GM12892 (cell line): ENCODE measurements around the gene ADGRB3.

Source experiments
- DNase-seq: peaks from one replicate; pipeline ENCODE4 v3.0.0; 2011; ENCODE audit not compliant: insufficient read length
- FAIRE-seq: peaks from 2 replicates; lab custom pipeline; 2011; peaks lifted over from hg19 to GRCh38; lab: Jason Lieb, UNC
- POLR2A ChIP-seq: IDR thresholded peaks from 2 replicates; pipeline ENCODE4 v1.6.1; 2011; ENCODE audit warnings: low read depth, low read length, control low read depth
- POLR2AphosphoS5 ChIP-seq: IDR thresholded peaks from 2 replicates; pipeline ENCODE4 v1.6.1; 2011; ENCODE audit warnings: low read depth, low read length, control low read depth
- TAF1 ChIP-seq: IDR thresholded peaks from 2 replicates; pipeline ENCODE4 v1.6.1; 2011; ENCODE audit warnings: low read depth, mild to moderate bottlenecking, control low read depth, low read length, borderline replicate concordance

ADGRB3 gene

DNA sequence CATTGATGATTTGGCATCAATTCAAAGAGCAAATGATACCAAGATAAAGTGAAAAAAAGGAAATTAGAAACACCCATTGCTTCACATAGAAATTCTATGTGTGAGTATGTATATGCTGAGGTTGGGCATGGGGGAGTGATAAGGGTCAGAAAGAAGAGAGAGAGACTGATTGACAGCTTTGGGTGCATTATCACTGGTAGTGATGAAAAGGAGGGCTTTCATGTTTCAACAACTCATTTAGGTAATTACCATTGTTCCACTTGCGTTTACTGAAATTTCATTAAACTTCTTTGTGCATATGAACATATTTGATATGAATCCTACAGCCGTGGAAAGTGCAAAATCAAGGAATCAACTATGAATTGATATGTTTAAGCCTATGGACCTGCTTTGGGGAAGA, 84.7 kb downstream of the ADGRB3 start:
- FAIRE-seq, result no peak
- no peak for DNase-seq
- no peak for TF ChIP-seq POLR2A
- TF ChIP-seq POLR2AphosphoS5, result no peak
- no peak for TF ChIP-seq TAF1

GRCh38 chr6:68722891-68723527, 87.9 kb downstream of the ADGRB3 start:
- no peak for TF ChIP-seq POLR2A
- no peak for TF ChIP-seq POLR2AphosphoS5
- TF ChIP-seq TAF1, result no peak
- FAIRE-seq, result no peak
- no peak for DNase-seq

DNA sequence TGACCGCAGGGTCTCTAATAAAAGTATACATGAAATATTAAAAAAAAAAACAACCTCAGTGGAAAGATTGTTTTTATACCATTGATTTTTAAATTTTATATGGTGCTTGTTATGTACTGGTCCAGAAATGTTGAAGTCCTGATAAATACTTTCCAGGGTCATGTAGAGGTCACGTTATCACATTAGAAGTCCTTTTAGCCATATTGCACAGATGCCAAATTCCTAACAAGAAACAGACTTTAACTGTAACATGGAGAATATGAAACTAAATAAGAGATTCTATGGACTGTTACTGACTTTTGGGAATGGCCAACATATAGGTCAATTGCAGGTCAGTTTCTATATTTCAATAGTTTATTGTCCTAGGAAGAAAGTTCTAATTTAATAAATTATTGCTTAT, 89.0 kb downstream of the ADGRB3 start:
- no peak for FAIRE-seq

GRCh38 chr6:68726337-68726736, 91.3 kb downstream of the ADGRB3 start:
- DNase-seq (no peak), FAIRE-seq (no peak)
- TF ChIP-seq POLR2AphosphoS5, result no peak
- no peak for TF ChIP-seq POLR2A
- no peak for TF ChIP-seq TAF1

More for the DNA sequence above, 89.0 kb downstream of the ADGRB3 start:
- no peak for DNase-seq
- no peak for TF ChIP-seq POLR2AphosphoS5
- no peak for TF ChIP-seq TAF1
- TF ChIP-seq POLR2A, result no peak

- TF ChIP-seq POLR2AphosphoS5, result no peak
- no peak for TF ChIP-seq TAF1
- no peak for TF ChIP-seq POLR2A
- no peak for DNase-seq
- FAIRE-seq, result no peak
Observed at GRCh38 chr6:68726992-68727391, 91.9 kb downstream of the ADGRB3 start.

DNA sequence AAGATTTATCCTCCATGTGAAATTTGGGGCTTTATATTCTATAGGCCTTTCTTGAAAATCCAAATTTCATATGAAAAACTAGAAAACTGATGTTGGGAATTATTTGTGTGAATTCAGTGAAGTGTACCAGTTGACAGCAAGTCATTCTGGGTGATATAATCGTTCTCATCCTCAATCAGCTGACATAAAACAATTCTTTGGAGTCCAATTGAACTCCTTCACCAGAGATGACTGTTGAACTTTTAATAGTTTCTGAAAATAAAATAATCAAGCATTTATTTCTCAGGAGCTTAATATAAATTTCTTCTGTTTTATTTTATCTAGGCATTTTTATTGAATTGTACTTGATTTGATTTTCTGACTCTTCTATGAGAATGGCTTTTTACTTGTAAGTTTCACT, 92.6 kb downstream of the ADGRB3 start:
- DNase-seq, result no peak
- no peak for FAIRE-seq
- no peak for TF ChIP-seq POLR2A
- no peak for TF ChIP-seq POLR2AphosphoS5
- no peak for TF ChIP-seq TAF1

DNA sequence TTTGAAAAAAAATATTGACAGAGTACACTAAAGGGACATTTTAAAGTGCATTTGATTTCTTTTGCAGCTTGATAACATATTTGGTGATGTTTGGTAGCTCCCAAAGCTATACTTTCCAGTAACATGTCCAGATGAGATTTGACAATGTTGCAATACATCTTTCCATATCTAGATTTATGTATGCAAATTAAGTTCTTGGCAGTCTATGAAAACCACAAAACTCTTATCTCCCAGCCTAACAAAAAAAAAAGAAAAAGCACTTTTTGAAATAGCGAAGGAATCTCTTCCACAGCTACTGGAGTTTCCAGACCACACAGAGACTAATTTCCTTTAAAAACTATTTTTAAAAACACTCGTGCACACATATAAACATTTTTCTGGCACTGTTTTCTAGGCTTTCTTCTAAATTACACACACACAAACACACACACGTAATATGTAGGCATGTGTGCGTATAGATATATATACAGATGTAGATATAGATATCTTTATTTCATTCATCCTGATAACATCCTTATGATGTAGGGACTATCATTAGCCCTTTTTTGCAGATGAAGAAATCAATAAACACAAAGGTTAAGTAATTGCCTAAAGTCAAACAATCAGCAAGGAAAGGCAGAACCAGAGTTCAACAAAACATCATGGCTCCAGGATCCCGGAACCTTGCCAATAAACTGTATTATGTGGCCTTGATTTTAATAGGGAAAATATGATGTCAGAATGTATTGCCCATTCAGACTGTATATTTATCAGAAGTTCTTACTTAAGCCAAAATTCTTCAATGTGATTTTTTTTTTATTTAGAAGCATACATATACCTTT, 93.3 kb downstream of the ADGRB3 start:
- FAIRE-seq (no peak), DNase-seq (no peak)
- no peak for TF ChIP-seq POLR2A
- no peak for TF ChIP-seq POLR2AphosphoS5
- TF ChIP-seq TAF1, result no peak

GRCh38 chr6:68729377-68729903, 94.4 kb downstream of the ADGRB3 start:
- no peak for FAIRE-seq
- DNase-seq, result no peak
- TF ChIP-seq TAF1 (no peak), POLR2AphosphoS5 (no peak), POLR2A (no peak)

DNA sequence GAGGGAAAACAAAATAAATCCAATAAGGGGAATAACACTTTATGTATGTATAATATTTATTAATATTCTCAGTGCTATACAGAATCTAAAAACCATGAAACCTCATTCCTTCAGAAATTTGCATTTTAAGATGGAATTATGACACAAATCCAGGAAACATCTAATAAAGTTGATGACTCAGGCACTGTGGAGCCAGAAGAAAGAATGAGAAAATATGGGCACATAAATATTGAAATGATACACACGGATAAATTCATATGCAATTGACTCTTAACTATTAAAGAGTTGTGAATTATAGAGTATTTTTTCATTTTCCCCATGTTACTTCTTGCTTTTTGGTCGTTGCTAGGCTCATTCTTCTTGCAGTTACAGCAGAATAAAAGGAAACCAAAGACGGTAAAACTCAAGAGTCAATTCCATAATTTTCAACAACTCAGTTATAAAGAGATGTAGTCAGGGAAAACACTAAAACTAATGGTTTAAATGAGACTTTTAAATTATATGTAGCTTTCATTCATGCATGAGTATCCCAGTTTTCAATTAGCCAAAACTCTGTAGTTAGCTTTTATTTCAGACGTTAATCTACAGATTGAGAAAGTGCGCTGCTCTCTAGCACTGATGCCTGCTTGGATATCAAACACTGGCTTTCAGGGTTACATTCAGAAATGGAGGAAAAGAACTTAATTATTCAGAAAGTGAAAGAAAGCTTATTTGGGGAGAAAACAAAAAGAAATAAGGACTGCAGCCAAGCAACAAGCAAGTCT, 95.4 kb downstream of the ADGRB3 start:
- FAIRE-seq, result no peak

GRCh38 chr6:68732423-68732822, 97.3 kb downstream of the ADGRB3 start:
- DNase-seq (no peak), FAIRE-seq (no peak)
- TF ChIP-seq POLR2AphosphoS5, result no peak

More for the DNA sequence above, 95.4 kb downstream of the ADGRB3 start:
- no peak for TF ChIP-seq TAF1
- no peak for TF ChIP-seq POLR2AphosphoS5
- no peak for TF ChIP-seq POLR2A
- DNase-seq, result no peak

- no peak for DNase-seq
- TF ChIP-seq POLR2A, result no peak
- TF ChIP-seq POLR2AphosphoS5, result no peak
- no peak for TF ChIP-seq TAF1
- FAIRE-seq, result no peak
Observed at GRCh38 chr6:68735866-68736265, 100.8 kb downstream of the ADGRB3 start.

- no peak for FAIRE-seq
- DNase-seq, result no peak
- TF ChIP-seq POLR2AphosphoS5 (no peak), POLR2A (no peak), TAF1 (no peak)
Observed at GRCh38 chr6:68737061-68737460, 102.0 kb downstream of the ADGRB3 start.

DNA sequence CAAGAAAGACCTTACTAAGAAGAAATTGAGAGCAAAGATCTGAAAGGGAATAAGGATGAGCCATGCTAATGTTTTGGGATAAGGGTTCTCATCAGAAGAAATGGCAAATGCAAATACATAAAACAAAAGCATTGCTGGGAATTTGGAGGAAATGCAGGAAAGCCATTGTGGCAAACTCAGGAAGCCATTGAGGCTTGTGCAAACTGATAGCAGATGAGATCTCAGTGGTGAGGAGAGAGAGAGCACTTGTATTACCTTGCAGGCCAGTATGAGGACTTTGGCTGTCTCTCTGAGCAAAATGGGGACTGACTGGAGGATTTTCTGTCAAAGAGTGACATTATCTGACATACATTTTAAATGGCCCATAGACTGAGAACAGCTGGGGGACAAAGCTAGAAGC, 103.0 kb downstream of the ADGRB3 start:
- no peak for FAIRE-seq
- DNase-seq, result no peak
- no peak for TF ChIP-seq POLR2AphosphoS5
- TF ChIP-seq POLR2A, result no peak
- no peak for TF ChIP-seq TAF1
